Mammary epithelial cell (primary cell): Measurements from ENCODE around the gene SCT.

Experiments
- EZH2 ChIP-seq: IDR thresholded peaks from 2 replicates; pipeline ENCODE4 v1.6.1; 2012; ENCODE audit warnings: low read length, inconsistent platforms, borderline replicate concordance
- TF ChIP-seq, protein P1 (sequence below), 2 donors: IDR thresholded peaks in 1 of 2; conservative IDR thresholded peaks in 1 of 2; 2 replicates each; pipeline ENCODE4 v1.5.1; 2011 to 2012; ENCODE audit warnings: inconsistent platforms in 2 of 2, low read length in 2 of 2, mild to moderate bottlenecking in 2 of 2, control low read depth in 1 of 2, low read depth in 1 of 2; ENCODE audit not compliant: insufficient read depth in 1 of 2; ENCODE audit errors: extremely low read depth in 1 of 2

DNA sequence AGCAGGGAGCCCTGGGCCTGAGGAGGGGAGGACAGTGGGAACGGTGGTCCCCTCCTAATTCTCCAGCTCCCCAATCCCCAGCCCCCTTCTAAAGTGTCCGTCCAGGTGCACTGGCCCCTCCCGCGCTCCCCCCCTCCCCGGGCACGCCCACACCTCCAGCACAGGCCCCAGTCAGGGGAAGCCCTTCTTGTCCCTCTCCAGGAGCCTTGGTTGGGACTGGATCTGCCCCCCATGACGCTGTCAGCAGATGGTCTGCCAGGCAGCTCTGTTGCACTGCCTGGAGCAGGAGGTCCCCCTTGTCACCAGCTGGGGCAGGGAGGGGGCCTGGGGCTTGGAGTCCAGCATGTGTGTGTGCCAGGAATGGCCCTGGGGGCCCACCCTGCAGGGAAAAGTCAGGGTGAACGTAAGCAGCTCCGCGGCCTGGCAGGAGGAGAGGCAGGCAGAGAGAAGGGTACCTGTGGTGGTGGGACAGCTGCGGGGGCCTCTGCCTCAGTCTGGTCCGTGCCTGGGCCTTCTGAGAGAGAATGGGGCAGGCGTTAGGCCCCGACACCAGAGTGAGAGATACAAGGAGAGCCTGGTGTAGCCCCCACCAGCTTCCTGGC, 12.9 kb downstream of the SCT start:
- TF ChIP-seq, protein P1, sequence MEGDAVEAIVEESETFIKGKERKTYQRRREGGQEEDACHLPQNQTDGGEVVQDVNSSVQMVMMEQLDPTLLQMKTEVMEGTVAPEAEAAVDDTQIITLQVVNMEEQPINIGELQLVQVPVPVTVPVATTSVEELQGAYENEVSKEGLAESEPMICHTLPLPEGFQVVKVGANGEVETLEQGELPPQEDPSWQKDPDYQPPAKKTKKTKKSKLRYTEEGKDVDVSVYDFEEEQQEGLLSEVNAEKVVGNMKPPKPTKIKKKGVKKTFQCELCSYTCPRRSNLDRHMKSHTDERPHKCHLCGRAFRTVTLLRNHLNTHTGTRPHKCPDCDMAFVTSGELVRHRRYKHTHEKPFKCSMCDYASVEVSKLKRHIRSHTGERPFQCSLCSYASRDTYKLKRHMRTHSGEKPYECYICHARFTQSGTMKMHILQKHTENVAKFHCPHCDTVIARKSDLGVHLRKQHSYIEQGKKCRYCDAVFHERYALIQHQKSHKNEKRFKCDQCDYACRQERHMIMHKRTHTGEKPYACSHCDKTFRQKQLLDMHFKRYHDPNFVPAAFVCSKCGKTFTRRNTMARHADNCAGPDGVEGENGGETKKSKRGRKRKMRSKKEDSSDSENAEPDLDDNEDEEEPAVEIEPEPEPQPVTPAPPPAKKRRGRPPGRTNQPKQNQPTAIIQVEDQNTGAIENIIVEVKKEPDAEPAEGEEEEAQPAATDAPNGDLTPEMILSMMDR (conservative IDR thresholded peaks at IDR 0.05 in 1 of 2, IDR thresholded peaks at IDR 0.05 in 1 of 2; ENCODE audit: extremely low read depth in 1 of 2, insufficient read depth in 1 of 2, low read depth in 1 of 2, low read length in 2 of 2), result no peak
- TF ChIP-seq EZH2, result no peak
